ENCODE results near the gene THRB.
A peak's percentile ranks its signal among the peaks of the same experiment; 100 is the strongest.

Gene THRB

GRCh38 chr3:24485511-24485910, 9.1 kb downstream of the THRB start:
- no peak for DNase-seq

- DNase-seq, result no peak
Measured at GRCh38 chr3:24483873-24484272, 10.8 kb downstream of the THRB start.

- DNase-seq, result no peak
Measured at GRCh38 chr3:24482096-24482705, 12.4 kb downstream of the THRB start.

GRCh38 chr3:24481193-24481592, 13.5 kb downstream of the THRB start:
- DNase-seq, result no peak

GRCh38 chr3:24480497-24480896, 14.2 kb downstream of the THRB start:
- no peak for DNase-seq

GRCh38 chr3:24479816-24480215, 14.8 kb downstream of the THRB start:
- DNase-seq, result no peak

GRCh38 chr3:24476871-24477656, 17.6 kb downstream of the THRB start:
- DNase-seq, result no peak

GRCh38 chr3:24475925-24476324, 18.7 kb downstream of the THRB start:
- DNase-seq, result peak; percentile 26

GRCh38 chr3:24474862-24475261, 19.8 kb downstream of the THRB start:
- DNase-seq, result no peak

GRCh38 chr3:24472358-24472757, 22.3 kb downstream of the THRB start:
- no peak for DNase-seq

GRCh38 chr3:24471486-24471885, 23.2 kb downstream of the THRB start:
- DNase-seq, result no peak

- DNase-seq, result no peak
Measured at GRCh38 chr3:24470277-24470676, 24.4 kb downstream of the THRB start.

GRCh38 chr3:24464389-24464788, 30.3 kb downstream of the THRB start:
- DNase-seq, result no peak

- no peak for DNase-seq
Measured at GRCh38 chr3:24462737-24463136, 31.9 kb downstream of the THRB start.

- no peak for DNase-seq
Measured at GRCh38 chr3:24460974-24461373, 33.7 kb downstream of the THRB start.

- no peak for DNase-seq
Measured at GRCh38 chr3:24457719-24458118, 36.9 kb downstream of the THRB start.

- DNase-seq, result no peak
Measured at GRCh38 chr3:24454856-24455255, 39.8 kb downstream of the THRB start.

- no peak for DNase-seq
Measured at GRCh38 chr3:24454393-24454792, 40.3 kb downstream of the THRB start.

GRCh38 chr3:24451461-24452099, 43.1 kb downstream of the THRB start:
- no peak for DNase-seq

- no peak for DNase-seq
Measured at GRCh38 chr3:24450160-24450907, 44.3 kb downstream of the THRB start.

- no peak for DNase-seq
Measured at GRCh38 chr3:24447836-24448235, 46.8 kb downstream of the THRB start.

GRCh38 chr3:24446032-24446431, 48.6 kb downstream of the THRB start:
- no peak for DNase-seq

GRCh38 chr3:24443476-24443875, 51.2 kb downstream of the THRB start:
- DNase-seq, result no peak
